ENCODE measurements around the gene WDR38. TPM values are rescaled to one million over a fixed set of nuclear protein-coding genes. Genes with fewer than 3 reads are reported as not detected.

Gene WDR38
- total and polyA plus RNA-seq, 9 of the 15 experiments (the other 6 are each of a cell fraction or from before 2014, with no cell fraction given) = not detected

- 59% methylated on average over 12 of the region's 13 CpGs for WGBS (ENCODE audit: insufficient coverage, low coverage, missing lambda C conversion rate)
- no TSS peak for BruUV-seq (replicated peaks)
- in situ Hi-C loops (cut with MboI) = no loop called here
Observed at GRCh38 chr9:124835026-124835557, 18.2 kb upstream of the WDR38 start.

More at GRCh38 chr9:124835026-124835557, 18.2 kb upstream of the WDR38 start:
- Histone ChIP-seq H3K9ac (ENCODE audit: insufficient read depth in 1 of 2, low read depth in 2 of 2, low read length in 2 of 2) (peak overlapping the region in 1 of 2 experiments; percentile 68; a peak in 2 of 4 replicates), H3K4me3 (no peak overlapping the region), H3K4me1 (replicated peaks in 1 of 2; ENCODE audit: control insufficient read depth in 2 of 2, insufficient read depth in 2 of 2, low read length in 2 of 2) (peaks cover 8 to 24% of the 10 kb centered on the region in 2 experiments; a peak in 4 of 5 replicates), H3K79me2 (ENCODE audit: control insufficient read depth, insufficient read depth, low read length) (no peaks in the 10 kb centered on the region), H3K4me2 (ENCODE audit: insufficient read depth, low read length) (no peak overlapping the region), H3K27ac (ENCODE audit: extremely low read depth, low read depth, low read length) (no peak overlapping the region), H3K27me3 (ENCODE audit: control insufficient read depth in 2 of 2, insufficient read depth in 2 of 2, low read length in 2 of 2) (no peaks in the 10 kb centered on the region), H2AFZ (ENCODE audit: low read depth, low read length) (no peak overlapping the region), H3K36me3 (ENCODE audit: control insufficient read depth, insufficient read depth, low read length) (no peaks in the 10 kb centered on the region), H3K9me1 (ENCODE audit: control insufficient read depth, insufficient read depth, low read length) (no peaks in the 10 kb centered on the region), H4K20me1 (replicated peaks; ENCODE audit: control insufficient read depth, insufficient read depth, low read length) (no peaks in the 10 kb centered on the region), H3K9me3 (replicated peaks; ENCODE audit: control insufficient read depth, insufficient read depth, low read depth, low read length) (no peaks in the 10 kb centered on the region)
- ATAC-seq (no peak), FAIRE-seq (no peak), DNase-seq (ENCODE audit: extremely low read depth in 1 of 4, low spot score in 3 of 4) (peak in 2 of 4 experiments; percentile 14 to 34)
- ChIA-PET CTCF (ENCODE audit: low intra/inter-chr PET ratio) (no interaction called here), POLR2A (interaction anchor here (0.6 to 1.3 kb wide), 5 partner anchors 11 to 36 kb away, joined by 3 to 5 read pairs (median 3); partner anchors contain the start of genes ARPC5L and RPL35)
- intact Hi-C loops (cut with micrococcal nuclease) = no loop called here
- TF ChIP-seq TFAP4 (CRISPR knock-in tag; IDR thresholded peaks at IDR 0.05; ENCODE audit: borderline replicate concordance) = 0 out of 2 replicates have a peak, but pooled peaks have one; percentile 7
- TF ChIP-seq, protein P1, sequence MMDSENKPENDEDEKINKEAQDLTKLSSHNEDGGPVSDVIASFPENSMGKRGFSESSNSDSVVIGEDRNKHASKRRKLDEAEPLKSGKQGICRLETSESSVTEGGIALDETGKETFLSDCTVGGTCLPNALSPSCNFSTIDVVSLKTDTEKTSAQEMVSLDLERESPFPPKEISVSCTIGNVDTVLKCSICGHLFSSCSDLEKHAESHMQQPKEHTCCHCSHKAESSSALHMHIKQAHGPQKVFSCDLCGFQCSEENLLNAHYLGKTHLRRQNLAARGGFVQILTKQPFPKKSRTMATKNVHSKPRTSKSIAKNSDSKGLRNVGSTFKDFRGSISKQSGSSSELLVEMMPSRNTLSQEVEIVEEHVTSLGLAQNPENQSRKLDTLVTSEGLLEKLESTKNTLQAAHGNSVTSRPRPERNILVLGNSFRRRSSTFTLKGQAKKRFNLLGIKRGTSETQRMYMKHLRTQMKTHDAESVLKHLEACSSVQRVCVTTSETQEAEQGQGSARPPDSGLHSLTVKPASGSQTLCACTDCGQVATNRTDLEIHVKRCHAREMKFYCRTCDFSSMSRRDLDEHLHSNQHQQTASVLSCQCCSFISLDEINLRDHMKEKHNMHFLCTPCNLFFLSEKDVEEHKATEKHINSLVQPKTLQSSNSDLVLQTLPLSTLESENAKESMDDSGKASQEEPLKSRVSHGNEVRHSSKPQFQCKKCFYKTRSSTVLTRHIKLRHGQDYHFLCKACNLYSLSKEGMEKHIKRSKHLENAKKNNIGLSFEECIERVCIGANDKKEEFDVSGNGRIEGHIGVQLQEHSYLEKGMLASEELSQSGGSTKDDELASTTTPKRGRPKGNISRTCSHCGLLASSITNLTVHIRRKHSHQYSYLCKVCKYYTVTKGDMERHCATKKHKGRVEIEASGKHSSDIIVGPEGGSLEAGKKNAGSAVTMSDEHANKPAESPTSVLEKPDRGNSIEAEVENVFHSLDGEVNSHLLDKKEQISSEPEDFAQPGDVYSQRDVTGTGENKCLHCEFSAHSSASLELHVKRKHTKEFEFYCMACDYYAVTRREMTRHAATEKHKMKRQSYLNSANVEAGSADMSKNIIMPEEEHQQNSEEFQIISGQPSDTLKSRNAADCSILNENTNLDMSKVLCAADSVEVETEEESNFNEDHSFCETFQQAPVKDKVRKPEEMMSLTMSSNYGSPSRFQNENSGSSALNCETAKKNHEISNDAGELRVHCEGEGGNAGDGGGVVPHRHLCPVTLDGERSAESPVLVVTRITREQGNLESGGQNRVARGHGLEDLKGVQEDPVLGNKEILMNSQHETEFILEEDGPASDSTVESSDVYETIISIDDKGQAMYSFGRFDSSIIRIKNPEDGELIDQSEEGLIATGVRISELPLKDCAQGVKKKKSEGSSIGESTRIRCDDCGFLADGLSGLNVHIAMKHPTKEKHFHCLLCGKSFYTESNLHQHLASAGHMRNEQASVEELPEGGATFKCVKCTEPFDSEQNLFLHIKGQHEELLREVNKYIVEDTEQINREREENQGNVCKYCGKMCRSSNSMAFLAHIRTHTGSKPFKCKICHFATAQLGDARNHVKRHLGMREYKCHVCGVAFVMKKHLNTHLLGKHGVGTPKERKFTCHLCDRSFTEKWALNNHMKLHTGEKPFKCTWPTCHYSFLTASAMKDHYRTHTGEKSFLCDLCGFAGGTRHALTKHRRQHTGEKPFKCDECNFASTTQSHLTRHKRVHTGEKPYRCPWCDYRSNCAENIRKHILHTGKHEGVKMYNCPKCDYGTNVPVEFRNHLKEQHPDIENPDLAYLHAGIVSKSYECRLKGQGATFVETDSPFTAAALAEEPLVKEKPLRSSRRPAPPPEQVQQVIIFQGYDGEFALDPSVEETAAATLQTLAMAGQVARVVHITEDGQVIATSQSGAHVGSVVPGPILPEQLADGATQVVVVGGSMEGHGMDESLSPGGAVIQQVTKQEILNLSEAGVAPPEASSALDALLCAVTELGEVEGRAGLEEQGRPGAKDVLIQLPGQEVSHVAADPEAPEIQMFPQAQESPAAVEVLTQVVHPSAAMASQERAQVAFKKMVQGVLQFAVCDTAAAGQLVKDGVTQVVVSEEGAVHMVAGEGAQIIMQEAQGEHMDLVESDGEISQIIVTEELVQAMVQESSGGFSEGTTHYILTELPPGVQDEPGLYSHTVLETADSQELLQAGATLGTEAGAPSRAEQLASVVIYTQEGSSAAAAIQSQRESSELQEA (IDR thresholded peaks at IDR 0.05; ENCODE audit: low read depth) = no peak
- TF ChIP-seq NFIC (IDR thresholded peaks at IDR 0.05) = peak; percentile 92
- no peak for TF ChIP-seq PTBP1 (IDR thresholded peaks at IDR 0.05; ENCODE audit: low read depth, low read length)
- no peak for TF ChIP-seq STAT5B (CRISPR knock-in tag; IDR thresholded peaks at IDR 0.05)
- no peak for TF ChIP-seq HLTF (IDR thresholded peaks at IDR 0.05)

All from K562 (cell line).